Transverse colon (tissue), 4 donors: ENCODE results near the gene IMP4. TPM values are rescaled to one million over a fixed set of nuclear protein-coding genes. Genes with fewer than 3 reads are reported as not detected.

Source experiments
- DNase-seq: peaks from one replicate; pipeline ENCODE4 v3.0.0-alpha.2; 2019
- H3K27ac ChIP-seq, 4 donors: fragments of 200-600 bp; sonication (generic); 2 replicates each; pipeline ENCODE4 v1.5.1; 2016 to 2018; ENCODE audit warnings: inconsistent platforms in 4 of 4
- H3K27me3 ChIP-seq: fragments of 200-600 bp; sonication (generic); 2 replicates; pipeline ENCODE4 v1.5.1; 2017; ENCODE audit warnings: inconsistent platforms
- H3K36me3 ChIP-seq, 4 donors: fragments of 200-600 bp; sonication (generic); 2 replicates each; pipeline ENCODE4 v1.5.1; 2017 to 2019; ENCODE audit warnings: inconsistent platforms in 4 of 4
- H3K4me1 ChIP-seq, 4 donors: fragments of 200-600 bp; sonication (generic); 2 replicates each; pipeline ENCODE4 v1.5.1; 2017 to 2020; ENCODE audit warnings: inconsistent platforms in 4 of 4
- H3K4me3 ChIP-seq, 4 donors: fragments of 200-600 bp; sonication (generic); 1 replicate in 1 of 4; 2 replicates in 3 of 4; pipeline versions ENCODE4 v1.5.1 to v1.6.1; 2017 to 2019; ENCODE audit warnings: inconsistent platforms in 4 of 4
- H3K9me3 ChIP-seq, 2 donors: fragments of 200-600 bp; sonication (generic); 2 replicates each; pipeline ENCODE4 v1.5.1; 2017 to 2019; ENCODE audit warnings: inconsistent platforms in 2 of 2
- EP300 ChIP-seq: sonication (generic); formaldehyde crosslinking; IDR thresholded peaks from one replicate; pipeline ENCODE4 v1.6.1; 2017; ENCODE audit warnings: antibody characterized with exemption, low read depth
- POLR2A ChIP-seq: fragments of 450-650 bp; IDR thresholded peaks from one replicate; pipeline ENCODE4 v1.6.1; 2016; ENCODE audit warnings: antibody characterized with exemption, mild to moderate bottlenecking, moderate library complexity
- POLR2AphosphoS5 ChIP-seq, 3 donors: sonication (generic); formaldehyde crosslinking; IDR thresholded peaks; one replicate each; pipeline ENCODE4 v1.6.1; 2016; ENCODE audit warnings: antibody characterized with exemption in 3 of 3
- WGBS, 2 donors: methylation state at CpG; one replicate each; pipeline ENCODE4 v1.1.5; 2018; ENCODE audit warnings: low coverage in 1 of 2; 5-methylcytosine and 5-hydroxymethylcytosine counted together
- in situ Hi-C, 4 donors: fragments of 200-750 bp; cut with MboI; loops; one replicate each; pipeline versions ENCODE4 v1.15.0 to v1.15.1; 2017; ENCODE audit warnings: low sequenced_read_pairs in 3 of 4, low pct_ligation_motif_present in 1 of 4, low pct_unique_long_range_greater_than_20kb in 1 of 4
- intact Hi-C: fragments of 100-400 bp; cut with DNase I; formaldehyde crosslinking; loops from one replicate; pipeline ENCODE4 v1.15.1; 2023; ENCODE audit warnings: low total_unique reads
- total RNA-seq, 4 donors: library from RNA; depleted of rRNA; stranded (reverse); fragments of >200 nt; gene quantifications; one replicate each; pipeline ENCODE4 v1.1.0, GENCODE V29; 2016
- TF ChIP-seq, protein P1 (sequence below), 5 experiments: fragments of 200-600 bp in 3 of 5; fragments of 450-650 bp in 2 of 5; sonication (generic) in 3 of 5; IDR thresholded peaks; 1 replicate in 2 of 5; 2 replicates in 3 of 5; pipeline ENCODE4 v1.5.1; 2016 to 2017; ENCODE audit warnings: antibody characterized with exemption in 5 of 5, inconsistent platforms in 3 of 5, mild to moderate bottlenecking in 2 of 5, moderate library complexity in 1 of 5

Gene IMP4
- total RNA-seq, 4 donors from 2014 or later, result 52.1 to 367 (median 83.7) TPM

DNA sequence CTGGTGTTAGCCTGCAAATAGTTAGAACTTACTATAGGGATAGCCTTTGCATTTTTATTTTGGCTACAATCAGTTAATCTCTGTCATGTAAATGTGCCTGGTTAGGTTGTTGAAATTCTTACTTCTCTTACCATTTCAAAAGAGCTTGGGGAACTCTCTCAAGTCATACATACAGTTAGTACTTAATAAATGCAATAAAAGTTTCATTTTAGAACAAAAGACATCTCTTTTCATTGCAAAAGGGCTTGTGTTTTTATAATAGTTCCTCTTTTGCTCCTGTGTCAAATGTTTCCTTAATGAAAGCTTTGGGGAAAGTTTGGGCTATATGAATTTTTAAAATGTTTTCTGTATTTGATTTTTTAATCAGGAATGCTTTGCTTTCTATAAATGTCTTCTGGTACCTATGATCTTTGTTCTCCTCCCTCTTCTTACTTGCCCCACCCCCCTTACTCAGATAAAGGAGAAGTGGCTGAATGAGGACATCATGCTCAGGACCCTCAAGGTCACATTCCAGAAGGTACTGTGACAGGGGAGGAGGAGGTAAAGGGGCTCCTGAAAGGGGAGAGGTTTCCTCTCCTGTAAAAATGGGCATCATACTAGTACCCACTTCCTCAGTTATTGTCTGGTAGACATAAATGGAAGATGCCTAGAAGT, 26.7 kb downstream of the IMP4 start:
- Histone ChIP-seq H3K4me1 (peaks cover 10 to 27% (median 12%) of the 10 kb centered on the region in 4 donors), H3K4me3 (no peak overlapping the region), H3K9me3 (no peaks in the 10 kb centered on the region), H3K36me3 (no peaks in the 10 kb centered on the region), H3K27ac (no peak overlapping the region), H3K27me3 (no peaks in the 10 kb centered on the region)
- TF ChIP-seq POLR2AphosphoS5 (IDR thresholded peaks at IDR 0.05), result no peak
- TF ChIP-seq, protein P1, sequence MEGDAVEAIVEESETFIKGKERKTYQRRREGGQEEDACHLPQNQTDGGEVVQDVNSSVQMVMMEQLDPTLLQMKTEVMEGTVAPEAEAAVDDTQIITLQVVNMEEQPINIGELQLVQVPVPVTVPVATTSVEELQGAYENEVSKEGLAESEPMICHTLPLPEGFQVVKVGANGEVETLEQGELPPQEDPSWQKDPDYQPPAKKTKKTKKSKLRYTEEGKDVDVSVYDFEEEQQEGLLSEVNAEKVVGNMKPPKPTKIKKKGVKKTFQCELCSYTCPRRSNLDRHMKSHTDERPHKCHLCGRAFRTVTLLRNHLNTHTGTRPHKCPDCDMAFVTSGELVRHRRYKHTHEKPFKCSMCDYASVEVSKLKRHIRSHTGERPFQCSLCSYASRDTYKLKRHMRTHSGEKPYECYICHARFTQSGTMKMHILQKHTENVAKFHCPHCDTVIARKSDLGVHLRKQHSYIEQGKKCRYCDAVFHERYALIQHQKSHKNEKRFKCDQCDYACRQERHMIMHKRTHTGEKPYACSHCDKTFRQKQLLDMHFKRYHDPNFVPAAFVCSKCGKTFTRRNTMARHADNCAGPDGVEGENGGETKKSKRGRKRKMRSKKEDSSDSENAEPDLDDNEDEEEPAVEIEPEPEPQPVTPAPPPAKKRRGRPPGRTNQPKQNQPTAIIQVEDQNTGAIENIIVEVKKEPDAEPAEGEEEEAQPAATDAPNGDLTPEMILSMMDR (IDR thresholded peaks at IDR 0.05), result no peak
- TF ChIP-seq POLR2A, result no peak
- TF ChIP-seq EP300, result no peak
- in situ Hi-C loops (no loop called here), intact Hi-C loops (no loop called here)
- no peak for DNase-seq

DNA sequence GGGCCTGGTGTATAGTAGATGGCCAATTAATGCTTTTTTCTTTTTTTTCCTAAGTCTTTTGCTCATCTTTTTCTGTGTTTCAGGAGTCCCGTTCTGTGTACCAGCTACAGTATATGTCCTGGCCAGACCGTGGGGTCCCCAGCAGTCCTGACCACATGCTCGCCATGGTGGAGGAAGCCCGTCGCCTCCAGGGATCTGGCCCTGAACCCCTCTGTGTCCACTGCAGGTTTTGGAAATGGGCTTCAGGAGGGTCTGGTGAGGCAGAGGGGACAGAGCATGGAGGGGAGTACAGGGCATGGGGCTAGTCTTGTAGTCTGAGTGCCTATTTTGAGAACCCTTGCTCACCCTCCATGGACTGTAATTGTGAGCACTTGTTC, 27.3 kb downstream of the IMP4 start:
- in situ Hi-C loops (no loop called here), intact Hi-C loops (no loop called here)
- Histone ChIP-seq H3K36me3 (no peaks in the 10 kb centered on the region), H3K4me3 (no peak overlapping the region), H3K4me1 (peaks cover 10 to 32% (median 13%) of the 10 kb centered on the region in 4 donors), H3K9me3 (no peaks in the 10 kb centered on the region), H3K27me3 (no peaks in the 10 kb centered on the region), H3K27ac (no peak overlapping the region)
- no peak for DNase-seq
- WGBS, 2 donors, result 85 to 91% methylated on average over 3 to 5 of the region's 5 CpGs
- TF ChIP-seq, protein P1 (IDR thresholded peaks at IDR 0.05), result no peak
- TF ChIP-seq POLR2AphosphoS5 (IDR thresholded peaks at IDR 0.05) (no peak), POLR2A (no peak), EP300 (no peak)

DNA sequence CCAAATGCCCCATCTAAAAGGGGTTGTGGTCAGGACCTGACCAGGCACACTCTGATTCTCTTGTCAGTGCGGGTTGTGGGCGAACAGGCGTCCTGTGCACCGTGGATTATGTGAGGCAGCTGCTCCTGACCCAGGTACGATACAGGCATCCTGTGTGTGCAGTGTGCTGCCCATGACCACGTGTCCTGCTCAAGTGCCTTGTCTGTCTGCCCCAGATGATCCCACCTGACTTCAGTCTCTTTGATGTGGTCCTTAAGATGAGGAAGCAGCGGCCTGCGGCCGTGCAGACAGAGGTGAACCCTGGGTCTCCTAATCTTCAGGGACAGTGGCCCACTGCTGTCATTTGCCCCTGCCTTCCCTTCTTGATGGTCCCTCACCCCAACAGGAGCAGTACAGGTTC, 27.8 kb downstream of the IMP4 start:
- in situ Hi-C loops, result no loop called here

DNA sequence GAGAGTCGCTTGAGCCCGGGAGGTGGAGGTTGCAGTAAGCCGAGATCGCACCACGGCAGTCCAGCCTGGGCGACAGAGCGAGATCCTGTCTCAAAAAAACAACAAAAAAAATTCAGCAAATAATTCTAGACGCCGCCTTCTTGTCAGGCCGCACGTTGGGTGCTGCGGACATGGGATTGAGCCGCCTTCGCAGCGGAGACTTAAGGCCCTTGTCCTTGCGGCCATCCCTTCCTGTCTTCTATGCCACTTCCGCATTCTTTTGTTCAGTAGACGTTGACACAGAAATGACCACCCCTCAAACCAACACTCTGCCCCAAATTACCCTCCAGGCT, 29.0 kb downstream of the IMP4 start:
- in situ Hi-C loops, result no loop called here

More for the DNA sequence above, 27.8 kb downstream of the IMP4 start:
- no peaks in the 10 kb centered on the region for H3K9me3 ChIP-seq
- peak; percentile 30 for DNase-seq
- H3K36me3 ChIP-seq, result no peaks in the 10 kb centered on the region
- no peaks in the 10 kb centered on the region for H3K27me3 ChIP-seq
- intact Hi-C loops, result no loop called here
- peaks cover 10 to 34% (median 14%) of the 10 kb centered on the region in 4 donors for H3K4me1 ChIP-seq
- no peak for TF ChIP-seq POLR2A
- H3K4me3 ChIP-seq, result no peak overlapping the region
- 73% methylated on average over 8 of the region's 9 CpGs; no CpG with 5 or more reads in 1 of the 2 donors for whole genome bisulfite sequencing, 2 donors
- H3K27ac ChIP-seq, result peak overlapping the region in 1 of 4 donors; percentile 84

More for the DNA sequence above, 29.0 kb downstream of the IMP4 start:
- Histone ChIP-seq H3K27ac (peak overlapping the region; percentile 84 to 92 (median 88)), H3K4me3 (peak overlapping the region; percentile 57 to 79 (median 68)), H3K27me3 (no peaks in the 10 kb centered on the region), H3K4me1 (peaks cover 10 to 38% (median 14%) of the 10 kb centered on the region in 4 donors), H3K9me3 (no peaks in the 10 kb centered on the region), H3K36me3 (no peaks in the 10 kb centered on the region)
- DNase-seq, result no peak
- TF ChIP-seq POLR2AphosphoS5 (IDR thresholded peaks at IDR 0.05) (no peak), EP300 (no peak), POLR2A (no peak)
- TF ChIP-seq, protein P1 (IDR thresholded peaks at IDR 0.05), result no peak
- intact Hi-C loops, result loop anchor here (1.0 kb wide), 1 partner anchor 16 kb away; no protein-coding TSS in a partner anchor
- WGBS, 2 donors, result 13 to 45% methylated on average over 3 to 18 of the region's 18 CpGs
